ENCODE data around the gene EMID1. TPM values are rescaled to one million over a fixed set of nuclear protein-coding genes. Genes with fewer than 3 reads are reported as not detected.

The EMID1 gene
- total RNA-seq, 1 experiment from 2014 or later, result 5.4 TPM

GRCh38 chr22:29205252-29205593, 473 bp upstream of the EMID1 start:
- Histone ChIP-seq H2AK5ac (ENCODE audit: insufficient read length, low read length) (no peak overlapping the region), H3K23ac (ENCODE audit: insufficient read length, low read depth, low read length) (no peak overlapping the region), H3K4me1 (ENCODE audit: insufficient read depth, low read length) (no peaks in the 10 kb centered on the region; the same call in 1 of the 2 replicates), H2BK15ac (ENCODE audit: low read depth, low read length) (no peak overlapping the region), H3K23me2 (ENCODE audit: insufficient read length, low read depth, low read length, poor library complexity, severe bottlenecking) (peaks cover 4% of the 10 kb centered on the region), H2BK20ac (ENCODE audit: low read depth, low read length, poor library complexity, severe bottlenecking) (no peak overlapping the region), H3K9me3 (ENCODE audit: control insufficient read depth, low read depth, low read length) (no peaks in the 10 kb centered on the region), H2BK12ac (ENCODE audit: insufficient read length, low read depth, low read length) (no peak overlapping the region), H3K4ac (ENCODE audit: low read depth, low read length) (no peak overlapping the region), H3K14ac (ENCODE audit: insufficient read depth, low read length) (no peak overlapping the region), H3K27me3 (ENCODE audit: insufficient read depth, low read length) (no peaks in the 10 kb centered on the region), H4K20me1 (ENCODE audit: control insufficient read depth, insufficient read depth, insufficient read length) (no peaks in the 10 kb centered on the region), H2AFZ (ENCODE audit: low read length) (no peak overlapping the region), H3K4me2 (ENCODE audit: insufficient read depth, insufficient read length, low read length) (peak overlapping the region; percentile 12), H4K8ac (replicated peaks; ENCODE audit: insufficient read length, low read depth, low read length) (no peak overlapping the region), H3K56ac (ENCODE audit: insufficient read length, low read depth, low read length) (no peak overlapping the region), H4K5ac (ENCODE audit: insufficient read length, low read depth, low read length) (no peak overlapping the region), H4K91ac (ENCODE audit: insufficient read length, low read depth, low read length) (no peak overlapping the region), H3K9ac (ENCODE audit: extremely low read depth, insufficient read length, low read length) (no peak overlapping the region), H3K27ac (ENCODE audit: insufficient read length, low read depth, low read length) (no peak overlapping the region), H2BK5ac (ENCODE audit: insufficient read length, low read length) (no peak overlapping the region), H2BK120ac (ENCODE audit: low read depth, low read length, poor library complexity, severe bottlenecking) (no peak overlapping the region), H3K79me2 (ENCODE audit: insufficient read depth, low read length) (no peaks in the 10 kb centered on the region), H3K18ac (ENCODE audit: insufficient read length, low read depth, low read length) (no peak overlapping the region), H3K79me1 (ENCODE audit: insufficient read depth, low read depth, low read length, poor library complexity, severe bottlenecking) (no peaks in the 10 kb centered on the region), H3T11ph (ENCODE audit: low read length) (no peak overlapping the region)
- H3K4me1 Mint-ChIP-seq, result peaks cover 27 to 38% of the 10 kb centered on the region in 2 experiments
- peak overlapping the region; percentile 64 to 82 for H3K4me3 Mint-ChIP-seq
- H3K9me3 Mint-ChIP-seq, result no peaks in the 10 kb centered on the region; a peak in 1 of 5 replicates
- H3K27me3 Mint-ChIP-seq (ENCODE audit: low read depth), result peaks cover 24% of the 10 kb centered on the region
- TF ChIP-seq CTCF (conservative IDR thresholded peaks at IDR 0.05), result no peak
- no peak for DNase-seq
- no peak overlapping the region for H3K27ac Mint-ChIP-seq
- H3K36me3 Mint-ChIP-seq (ENCODE audit: insufficient read depth in 1 of 3, low read depth in 3 of 3), result no peaks in the 10 kb centered on the region; a peak in 1 of 7 replicates
- WGBS (ENCODE audit: extremely low coverage, insufficient read length, low lambda C conversion rate), result no CpG with 5 or more reads among the region's 11 CpGs

All from H9 (cell line).